ENCODE measurements around the gene SYN1.
"Not testable (repeated sequence)": the region's sequence is repeated elsewhere in the genome, so short reads cannot be mapped to it uniquely, and the experiment has no call there.

GRCh38 chrX:47603125-47603524, 16.5 kb downstream of the SYN1 start:
- TF ChIP-seq CTCF (IDR thresholded peaks at IDR 0.05; ENCODE audit: low read depth, low read length, missing input control); RAD21 (IDR thresholded peaks at IDR 0.05): not testable (repeated sequence)
